GM12878 (cell line): Measurements from ENCODE around the gene EPB41L4A. TPM values are rescaled to one million over a fixed set of nuclear protein-coding genes. Genes with fewer than 3 reads are reported as not detected.

ENCODE experiments used
- ATAC-seq: fragments of 200-7000 bp; cut with Tn5 transposase; 3 replicates; pipeline ENCODE4 v1.9.1; 2020; ENCODE audit warnings: mild to moderate bottlenecking, moderate library complexity
- BruUV-seq: library from RNA; stranded (reverse); fragments of 400-500 nt; replicated peaks from 2 replicates; lab custom pipeline; 2021; lab: Mats Ljungman, UMichigan
- CTCF ChIA-PET: fragments of 300-600 bp; sonication (Branson Sonifier 250); formaldehyde crosslinking; extraction: SDS; loops from one replicate; lab custom pipeline; 2021; ENCODE audit warnings: inconsistent platforms; lab: Yijun Ruan, JAX
- POLR2A ChIA-PET: fragments of 350-600 bp; formaldehyde crosslinking; extraction: SDS; loops from one replicate; lab custom pipeline; 2021; ENCODE audit warnings: inconsistent platforms; lab: Charles Lee
- RAD21 ChIA-PET: fragments of 300-600 bp; sonication (Branson Sonifier 250); formaldehyde crosslinking; loops from one replicate; lab custom pipeline; 2023; ENCODE audit warnings: antibody characterized with exemption; ENCODE audit not compliant: unreplicated experiment; lab: Charles Lee
- SMC1A ChIA-PET: fragments of 300-600 bp; sonication (Branson Sonifier 250); formaldehyde crosslinking; loops from one replicate; lab custom pipeline; 2023; ENCODE audit not compliant: unreplicated experiment, uncharacterized antibody; lab: Charles Lee
- DNase-seq: peaks from one replicate; pipeline ENCODE4 v3.0.0-alpha.2; 2011; ENCODE audit warnings: low read depth, low spot score
- FAIRE-seq: peaks from 3 replicates; lab custom pipeline; 2011; peaks lifted over from hg19 to GRCh38; lab: Jason Lieb, UNC
- H2AFZ ChIP-seq: 2 replicates; pipeline ENCODE4 v1.6.0; 2011; ENCODE audit warnings: low read depth, low read length, control low read depth; ENCODE audit not compliant: control insufficient read depth
- H3K27ac ChIP-seq: 2 replicates; pipeline ENCODE4 v1.5.1; 2011; ENCODE audit warnings: control low read depth; ENCODE audit not compliant: control insufficient read depth, insufficient read depth
- H3K27me3 ChIP-seq, 2 experiments: replicated peaks in 1 of 2; 2 replicates each; pipeline versions ENCODE4 v1.6.0 to v1.6.1; 2011; ENCODE audit warnings: low read length in 1 of 2; ENCODE audit not compliant: control insufficient read depth in 2 of 2, insufficient read depth in 2 of 2
- H3K36me3 ChIP-seq, 2 experiments: 2 replicates each; pipeline ENCODE4 v1.5.1; 2011; ENCODE audit warnings: low read length in 1 of 2; ENCODE audit not compliant: control insufficient read depth in 2 of 2, insufficient read depth in 2 of 2
- H3K4me1 ChIP-seq: 2 replicates; pipeline ENCODE4 v1.6.1; 2011; ENCODE audit warnings: mild to moderate bottlenecking, low read length, moderate library complexity, mixed read lengths; ENCODE audit not compliant: control insufficient read depth, insufficient read depth
- H3K4me2 ChIP-seq: 2 replicates; pipeline ENCODE4 v1.6.0; 2011; ENCODE audit warnings: control low read depth; ENCODE audit not compliant: control insufficient read depth, insufficient read depth
- H3K4me3 ChIP-seq: fragments of 200-600 bp; sonication (generic); 2 replicates; pipeline ENCODE4 v1.5.1; 2016
- H3K79me2 ChIP-seq: 2 replicates; pipeline ENCODE4 v1.6.0; 2011; ENCODE audit warnings: low read length; ENCODE audit not compliant: control insufficient read depth, insufficient read depth
- H3K9ac ChIP-seq: 2 replicates; pipeline ENCODE4 v1.8.0; 2011; ENCODE audit warnings: low read length, control low read depth, mixed read lengths; ENCODE audit not compliant: control insufficient read depth, insufficient read depth
- H3K9me3 ChIP-seq: replicated peaks from 3 replicates; pipeline ENCODE4 v1.5.1; 2011; ENCODE audit warnings: mild to moderate bottlenecking, low read length; ENCODE audit not compliant: control insufficient read depth, insufficient read depth
- H4K20me1 ChIP-seq: 2 replicates; pipeline ENCODE4 v1.6.0; 2011; ENCODE audit not compliant: control insufficient read depth, insufficient read depth
- CREM ChIP-seq: IDR thresholded peaks from 2 replicates; pipeline ENCODE4 v1.6.1; 2014; ENCODE audit warnings: antibody characterized with exemption, low read depth
- IKZF1 ChIP-seq: fragments of 450-650 bp; conservative IDR thresholded peaks from 2 replicates; pipeline ENCODE4 v1.6.1; 2017; ENCODE audit warnings: antibody characterized with exemption, mild to moderate bottlenecking
- KAT2A ChIP-seq: conservative IDR thresholded peaks from 2 replicates; pipeline ENCODE4 v1.6.1; 2011; ENCODE audit warnings: low read depth, low read length; ENCODE audit not compliant: control insufficient read depth
- KLF5 ChIP-seq: fragments of 450-650 bp; IDR thresholded peaks from 2 replicates; pipeline ENCODE4 v1.6.1; 2014; ENCODE audit warnings: mild to moderate bottlenecking; ENCODE audit not compliant: partially characterized antibody
- MTA3 ChIP-seq: IDR thresholded peaks from 2 replicates; pipeline ENCODE4 v1.6.1; 2012; ENCODE audit warnings: low read length, inconsistent platforms, borderline replicate concordance
- NRF1 ChIP-seq: conservative IDR thresholded peaks from 2 replicates; pipeline ENCODE4 v1.6.1; 2011; ENCODE audit warnings: mild to moderate bottlenecking, low read depth, low read length, improper control_type of control experiment
- ZNF207 ChIP-seq: fragments of 450-650 bp; IDR thresholded peaks from 2 replicates; pipeline ENCODE4 v1.6.1; 2014; ENCODE audit warnings: antibody characterized with exemption, mild to moderate bottlenecking, borderline replicate concordance
- ZNF622 ChIP-seq: fragments of 450-650 bp; IDR thresholded peaks from 2 replicates; pipeline ENCODE4 v1.6.1; 2017; ENCODE audit warnings: mild to moderate bottlenecking, inconsistent platforms
- ZNF687 ChIP-seq: fragments of 450-650 bp; IDR thresholded peaks from 2 replicates; pipeline ENCODE4 v1.6.1; 2017; ENCODE audit warnings: mild to moderate bottlenecking, moderate library complexity
- ZZZ3 ChIP-seq: IDR thresholded peaks from 2 replicates; pipeline ENCODE4 v1.6.1; 2011; ENCODE audit warnings: low read depth; ENCODE audit not compliant: control insufficient read depth, insufficient read length
- WGBS: methylation state at CpG from one replicate; pipeline ENCODE4 v1.1.6; 2016; ENCODE audit warnings: low lambda C conversion rate; ENCODE audit not compliant: insufficient replicate concordance, insufficient coverage; ENCODE audit errors: missing lambda C conversion rate; 5-methylcytosine and 5-hydroxymethylcytosine counted together
- in situ Hi-C: fragments of 300-500 bp; cut with MboI; formaldehyde crosslinking; loops from 9 replicates; pipeline ENCODE4 v1.14.3; 2018; ENCODE audit warnings: mixed read lengths
- intact Hi-C: fragments of 100-400 bp; cut with micrococcal nuclease; formaldehyde crosslinking; loops from one replicate; pipeline ENCODE4 v1.14.2; 2022; ENCODE audit not compliant: unreplicated experiment
- polyA plus RNA-seq, 11 experiments: library from polyadenylated mRNA; depleted of rRNA in 4 of 11; unstranded in 6 of 11; stranded (reverse) in 5 of 11; fragments of >200 nt; fragmentation: Nextera tagmentation in 4 of 11; fragmentation: Illumina TruSeq in 1 of 11; extraction: Ambion mirVana in 4 of 11; extraction: Trizol in 1 of 11; gene quantifications; 1 replicate in 1 of 11; 2 replicates in 10 of 11; pipeline versions ENCODE4 v1.2.1 to v1.2.3, GENCODE V29; 2011 to 2016; ENCODE audit warnings: inconsistent platforms in 2 of 11, missing spikeins in 2 of 11, low read depth in 1 of 11
- total RNA-seq, 4 experiments: library from RNA; depleted of rRNA in 3 of 4; stranded (reverse); fragments of >200 nt in 3 of 4; fragmentation: Illumina TruSeq in 1 of 4; extraction: Trizol in 1 of 4; gene quantifications; 2 replicates each; pipeline versions ENCODE4 v1.2.1 to v1.2.3, GENCODE V29; 2013 to 2021
- TF ChIP-seq, protein P1 (sequence below): fragments of 450-650 bp; IDR thresholded peaks from 2 replicates; pipeline ENCODE4 v1.6.1; 2017; ENCODE audit warnings: borderline replicate concordance

The EPB41L4A gene
- total and polyA plus RNA-seq, 10 of the 15 experiments (the other 5 are each of a cell fraction or from before 2014, with no cell fraction given) = 0.10 to 0.67 (median 0.30) TPM

- 65% methylated on average over 7 of the region's 7 CpGs for WGBS
These were observed 7.2 kb downstream of the EPB41L4A start for GRCh38 chr5:112411903-112412302.

More at GRCh38 chr5:112411903-112412302, 7.2 kb downstream of the EPB41L4A start:
- peaks cover 0 to 2% of the 10 kb centered on the region in 2 experiments; a peak in 1 of 4 replicates for H3K27me3 ChIP-seq
- no peaks in the 10 kb centered on the region for H3K79me2 ChIP-seq
- POLR2A ChIA-PET = no interaction called here
- H3K4me3 ChIP-seq = no peak overlapping the region
- RAD21 ChIA-PET = interaction anchor here (2.5 kb wide), 1 partner anchor 8 kb away, joined by 8 read pairs; the partner anchor contains the start of gene EPB41L4A
- in situ Hi-C loops (no loop called here), intact Hi-C loops (no loop called here)
- CTCF ChIA-PET = interaction anchor here (1.0 kb wide), 1 partner anchor 19 kb away, joined by 3 read pairs; no protein-coding TSS in a partner anchor
- ATAC-seq = no peak
- no peaks in the 10 kb centered on the region for H3K9me3 ChIP-seq
- DNase-seq = no peak
- no peaks in the 10 kb centered on the region for H4K20me1 ChIP-seq
- no TSS peak for BruUV-seq
- H3K27ac ChIP-seq = no peak overlapping the region
- no peak overlapping the region for H3K4me2 ChIP-seq
- H2AFZ ChIP-seq = no peak overlapping the region
- FAIRE-seq = no peak
- no peak for TF ChIP-seq KAT2A
- TF ChIP-seq IKZF1 = no peak
- TF ChIP-seq KLF5 = no peak
- TF ChIP-seq, protein P1, sequence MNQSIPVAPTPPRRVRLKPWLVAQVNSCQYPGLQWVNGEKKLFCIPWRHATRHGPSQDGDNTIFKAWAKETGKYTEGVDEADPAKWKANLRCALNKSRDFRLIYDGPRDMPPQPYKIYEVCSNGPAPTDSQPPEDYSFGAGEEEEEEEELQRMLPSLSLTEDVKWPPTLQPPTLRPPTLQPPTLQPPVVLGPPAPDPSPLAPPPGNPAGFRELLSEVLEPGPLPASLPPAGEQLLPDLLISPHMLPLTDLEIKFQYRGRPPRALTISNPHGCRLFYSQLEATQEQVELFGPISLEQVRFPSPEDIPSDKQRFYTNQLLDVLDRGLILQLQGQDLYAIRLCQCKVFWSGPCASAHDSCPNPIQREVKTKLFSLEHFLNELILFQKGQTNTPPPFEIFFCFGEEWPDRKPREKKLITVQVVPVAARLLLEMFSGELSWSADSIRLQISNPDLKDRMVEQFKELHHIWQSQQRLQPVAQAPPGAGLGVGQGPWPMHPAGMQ = no peak
- no peak for TF ChIP-seq NRF1
- TF ChIP-seq ZNF687 = no peak
- no peak for TF ChIP-seq CREM
- TF ChIP-seq MTA3 = no peak
- TF ChIP-seq ZNF622 = no peak
- TF ChIP-seq ZNF207 = no peak
- TF ChIP-seq ZZZ3 = no peak
- H3K4me1 ChIP-seq = no peaks in the 10 kb centered on the region
- no peak overlapping the region for H3K9ac ChIP-seq
- H3K36me3 ChIP-seq = no peaks in the 10 kb centered on the region
- SMC1A ChIA-PET = no interaction called here
